ENCODE measurements around the gene TMEM132D. TPM values are rescaled to one million over a fixed set of nuclear protein-coding genes. Genes with fewer than 3 reads are reported as not detected.

The TMEM132D gene
- total and polyA plus RNA-seq, 2 donors (not counting 3 experiments of a cell fraction or from before 2014, with no cell fraction given), result not detected

- POLR2A ChIA-PET, result no interaction called here
These were observed 409.6 kb downstream of the TMEM132D start for GRCh38 chr12:129494260-129494659.

GRCh38 chr12:129489100-129489676 is 414.6 kb downstream of the TMEM132D start:
- no peaks in the 10 kb centered on the region for H4K20me1 ChIP-seq (replicated peaks; ENCODE audit: control insufficient read depth, extremely low read depth, insufficient read depth, low read length)
- TF ChIP-seq POLR2A (IDR thresholded peaks at IDR 0.05; ENCODE audit: low read depth, low read length) (no peak), POLR2AphosphoS5 (IDR thresholded peaks at IDR 0.05; ENCODE audit: insufficient read depth, low read depth, low read length) (no peak), JUN (IDR thresholded peaks at IDR 0.05; ENCODE audit: borderline replicate concordance, insufficient read depth, insufficient read length, low read depth) (no peak), EZH2 (IDR thresholded peaks at IDR 0.05; ENCODE audit: borderline replicate concordance, low read depth, low read length, severe bottlenecking) (no peak), GATA2 (IDR thresholded peaks at IDR 0.05; ENCODE audit: insufficient read depth, insufficient read length, low read depth, low read length) (no peak), FOS (IDR thresholded peaks at IDR 0.05; ENCODE audit: borderline replicate concordance, insufficient read depth, low read length) (no peak), CTCF (IDR thresholded peaks at IDR 0.05; ENCODE audit: extremely low read depth in 1 of 2, insufficient read depth in 1 of 2, low read depth in 1 of 2, low read length in 2 of 2) (no peak), MYC (IDR thresholded peaks at IDR 0.05; ENCODE audit: low read depth, low read length) (no peak)
- TF ChIP-seq, protein P1, sequence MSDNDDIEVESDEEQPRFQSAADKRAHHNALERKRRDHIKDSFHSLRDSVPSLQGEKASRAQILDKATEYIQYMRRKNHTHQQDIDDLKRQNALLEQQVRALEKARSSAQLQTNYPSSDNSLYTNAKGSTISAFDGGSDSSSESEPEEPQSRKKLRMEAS (IDR thresholded peaks at IDR 0.05; ENCODE audit: insufficient read depth, insufficient read length), result no peak
- FAIRE-seq (no peak), DNase-seq (ENCODE audit: low read depth, low spot score) (no peak)
- intact Hi-C loops (cut with micrococcal nuclease) (no loop called here), dilution Hi-C loops (cut with MboI; ENCODE audit: extremely low pct_ligation_motif_present, low sequenced_read_pairs) (no loop called here)
- H2AFZ ChIP-seq (ENCODE audit: low read depth, low read length), result no peak overlapping the region
- ChIA-PET POLR2A (no interaction called here), CTCF (no interaction called here)
- no peaks in the 10 kb centered on the region for H3K4me1 ChIP-seq (ENCODE audit: control insufficient read depth, extremely low read depth, insufficient read depth, low read length)
- H3K9ac ChIP-seq (replicated peaks; ENCODE audit: extremely low read depth, insufficient read depth, low read length), result no peak overlapping the region
- peaks cover 24% of the 10 kb centered on the region for H3K9me3 ChIP-seq (replicated peaks; ENCODE audit: control insufficient read depth, insufficient read depth, low read length)
- H3K4me3 ChIP-seq (replicated peaks in 1 of 3; ENCODE audit: insufficient read depth in 1 of 3, low read depth in 1 of 3, low read length in 3 of 3), result no peak overlapping the region
- no peak overlapping the region for H3K27ac ChIP-seq (ENCODE audit: insufficient read depth, low read depth, low read length)
- no peaks in the 10 kb centered on the region for H3K36me3 ChIP-seq (ENCODE audit: control insufficient read depth in 2 of 2, extremely low read depth in 1 of 2, insufficient read depth in 2 of 2, low read length in 2 of 2)
- no peak overlapping the region for H3K4me2 ChIP-seq (ENCODE audit: insufficient read depth, low read length)
- H3K27me3 ChIP-seq (ENCODE audit: control insufficient read depth in 2 of 2, insufficient read depth in 2 of 2, low read length in 2 of 2), result no peaks in the 10 kb centered on the region
- H3K9me1 ChIP-seq (replicated peaks; ENCODE audit: control insufficient read depth, extremely low read depth, insufficient read depth, low read length), result no peaks in the 10 kb centered on the region
- no peaks in the 10 kb centered on the region for H3K79me2 ChIP-seq (ENCODE audit: control insufficient read depth, insufficient read depth, low read length)
- BruUV-seq (replicated peaks), result no TSS peak

More at GRCh38 chr12:129494260-129494659, 409.6 kb downstream of the TMEM132D start:
- H2AFZ ChIP-seq (ENCODE audit: low read depth, low read length), result no peak overlapping the region
- DNase-seq (ENCODE audit: low read depth, low spot score), result no peak
- dilution Hi-C loops (cut with MboI; ENCODE audit: extremely low pct_ligation_motif_present, low sequenced_read_pairs) (no loop called here), intact Hi-C loops (cut with micrococcal nuclease) (no loop called here)
- no peak for FAIRE-seq
- H3K27me3 ChIP-seq (ENCODE audit: control insufficient read depth in 2 of 2, insufficient read depth in 2 of 2, low read length in 2 of 2), result no peaks in the 10 kb centered on the region
- no peaks in the 10 kb centered on the region for H3K9me1 ChIP-seq (replicated peaks; ENCODE audit: control insufficient read depth, extremely low read depth, insufficient read depth, low read length)
- CTCF ChIA-PET, result no interaction called here
- TF ChIP-seq, protein P1 (IDR thresholded peaks at IDR 0.05; ENCODE audit: insufficient read depth, insufficient read length), result no peak
- TF ChIP-seq JUN (IDR thresholded peaks at IDR 0.05; ENCODE audit: borderline replicate concordance, insufficient read depth, insufficient read length, low read depth) (no peak), MYC (IDR thresholded peaks at IDR 0.05; ENCODE audit: low read depth, low read length) (no peak), GATA2 (IDR thresholded peaks at IDR 0.05; ENCODE audit: insufficient read depth, insufficient read length, low read depth, low read length) (no peak), EZH2 (IDR thresholded peaks at IDR 0.05; ENCODE audit: borderline replicate concordance, low read depth, low read length, severe bottlenecking) (no peak)
- H3K9ac ChIP-seq (replicated peaks; ENCODE audit: extremely low read depth, insufficient read depth, low read length), result no peak overlapping the region
- no peaks in the 10 kb centered on the region for H4K20me1 ChIP-seq (replicated peaks; ENCODE audit: control insufficient read depth, extremely low read depth, insufficient read depth, low read length)
- H3K36me3 ChIP-seq (ENCODE audit: control insufficient read depth in 2 of 2, extremely low read depth in 1 of 2, insufficient read depth in 2 of 2, low read length in 2 of 2), result no peaks in the 10 kb centered on the region
- no peak overlapping the region for H3K27ac ChIP-seq (ENCODE audit: insufficient read depth, low read depth, low read length)
- no TSS peak for BruUV-seq (replicated peaks)
- no peak overlapping the region for H3K4me2 ChIP-seq (ENCODE audit: insufficient read depth, low read length)
- H3K4me3 ChIP-seq (replicated peaks in 1 of 3; ENCODE audit: insufficient read depth in 1 of 3, low read depth in 1 of 3, low read length in 3 of 3), result no peak overlapping the region
- H3K4me1 ChIP-seq (ENCODE audit: control insufficient read depth, extremely low read depth, insufficient read depth, low read length), result no peaks in the 10 kb centered on the region
- H3K79me2 ChIP-seq (ENCODE audit: control insufficient read depth, insufficient read depth, low read length), result no peaks in the 10 kb centered on the region
- peaks cover 9% of the 10 kb centered on the region for H3K9me3 ChIP-seq (replicated peaks; ENCODE audit: control insufficient read depth, insufficient read depth, low read length)
